Testis (tissue), 3 donors: ENCODE data around the gene TMEM181. TPM values are rescaled to one million over a fixed set of nuclear protein-coding genes. Genes with fewer than 3 reads are reported as not detected.
"Not testable (repeated sequence)": the region's sequence is repeated elsewhere in the genome, so short reads cannot be mapped to it uniquely, and the experiment has no call there.

Experiments
- DNase-seq: peaks from one replicate; pipeline ENCODE4 v3.0.0-alpha.2; 2019
- H3K27ac ChIP-seq, 2 donors: fragments of 200-600 bp; sonication (generic); one replicate each; pipeline ENCODE4 v1.5.1; 2019
- H3K27me3 ChIP-seq: fragments of 200-600 bp; sonication (generic); one replicate; pipeline ENCODE4 v1.5.1; 2019
- H3K36me3 ChIP-seq: fragments of 200-600 bp; sonication (generic); one replicate; pipeline ENCODE4 v1.5.1; 2017; ENCODE audit warnings: low read depth; ENCODE audit errors: missing control alignments
- H3K4me1 ChIP-seq: fragments of 200-600 bp; sonication (generic); one replicate; pipeline ENCODE4 v1.5.1; 2019
- H3K4me3 ChIP-seq, 2 donors: fragments of 200-600 bp; sonication (generic); one replicate each; pipeline ENCODE4 v1.5.1; 2017 to 2019
- H3K9me3 ChIP-seq: fragments of 200-600 bp; sonication (generic); one replicate; pipeline ENCODE4 v1.5.1; 2017
- CTCF ChIP-seq, 3 experiments: fragments of 450-650 bp in 2 of 3; fragments of 200-600 bp in 1 of 3; sonication (generic) in 1 of 3; IDR thresholded peaks; one replicate each; pipeline ENCODE4 v1.5.1; 2016 to 2019; ENCODE audit warnings: antibody characterized with exemption in 3 of 3, mild to moderate bottlenecking in 2 of 3, moderate library complexity in 1 of 3
- POLR2A ChIP-seq: fragments of 450-650 bp; IDR thresholded peaks from one replicate; pipeline ENCODE4 v1.6.1; 2017; ENCODE audit warnings: antibody characterized with exemption, mild to moderate bottlenecking, moderate library complexity
- WGBS, 2 donors: methylation state at CpG; one replicate each; pipeline ENCODE4 v1.1.5; 2018; 5-methylcytosine and 5-hydroxymethylcytosine counted together
- intact Hi-C: fragments of 100-400 bp; cut with DNase I; formaldehyde crosslinking; loops from one replicate; pipeline ENCODE4 v1.15.1; 2023; ENCODE audit warnings: low total_unique reads
- polyA plus RNA-seq: library from polyadenylated mRNA; stranded (reverse); fragments of 350-450 nt; fragmentation: Illumina TruSeq; extraction: RNeasy Lipid Tissue Mini Kit (QIAGEN cat#74804); gene quantifications from one replicate; pipeline ENCODE4 v1.2.3, GENCODE V29; 2014; ENCODE audit warnings: low read depth, low replicate concordance; ENCODE audit not compliant: insufficient read depth
- total RNA-seq, 2 donors: library from RNA; depleted of rRNA; stranded (reverse); fragments of >200 nt; gene quantifications; one replicate each; pipeline ENCODE4 v1.2.3, GENCODE V29; 2016

Gene TMEM181
- total and polyA plus RNA-seq, 3 donors from 2014 or later = 41.4 to 81.0 (median 74.6) TPM

- intact Hi-C loops = no loop called here
- Histone ChIP-seq H3K36me3 (no peaks in the 10 kb centered on the region), H3K4me1 (no peaks in the 10 kb centered on the region), H3K27ac (no peak overlapping the region), H3K4me3 (no peak overlapping the region), H3K27me3 (no peaks in the 10 kb centered on the region), H3K9me3 (no peaks in the 10 kb centered on the region)
- WGBS, 2 donors = 62 to 70% methylated on average over 3 of the region's 3 CpGs
- DNase-seq = no peak
- TF ChIP-seq POLR2A = no peak
- TF ChIP-seq CTCF (IDR thresholded peaks at IDR 0.05) = no peak
Observed at GRCh38 chr6:158519300-158519699, 40.6 kb upstream of the TMEM181 start.

- Histone ChIP-seq H3K27me3 (no peaks in the 10 kb centered on the region), H3K27ac (no peak overlapping the region), H3K4me1 (no peaks in the 10 kb centered on the region), H3K4me3 (no peak overlapping the region), H3K36me3 (no peaks in the 10 kb centered on the region), H3K9me3 (no peaks in the 10 kb centered on the region)
- TF ChIP-seq POLR2A (no peak), CTCF (IDR thresholded peaks at IDR 0.05) (no peak)
- DNase-seq = no peak
- WGBS, 2 donors = 72 to 86% methylated on average over 4 of the region's 4 CpGs
- intact Hi-C loops = no loop called here
Observed at GRCh38 chr6:158519761-158520160, 40.1 kb upstream of the TMEM181 start.

GRCh38 chr6:158520975-158521374 is 38.9 kb upstream of the TMEM181 start:
- H3K27me3 ChIP-seq, H3K4me3 ChIP-seq, H3K27ac ChIP-seq, H3K4me1 ChIP-seq, DNase-seq, intact Hi-C loops, H3K9me3 ChIP-seq, H3K36me3 ChIP-seq: not testable (repeated sequence)
- 89 to 95% methylated on average over 7 of the region's 7 CpGs for WGBS, 2 donors

GRCh38 chr6:158521759-158522158 is 38.1 kb upstream of the TMEM181 start:
- no peak for DNase-seq
- WGBS, 2 donors = 74 to 92% methylated on average over 1 of the region's 1 CpG
- Histone ChIP-seq H3K36me3 (no peaks in the 10 kb centered on the region), H3K27me3 (no peaks in the 10 kb centered on the region), H3K4me3 (no peak overlapping the region), H3K9me3 (no peaks in the 10 kb centered on the region), H3K4me1 (no peaks in the 10 kb centered on the region), H3K27ac (no peak overlapping the region)
- TF ChIP-seq POLR2A = no peak
- TF ChIP-seq CTCF (IDR thresholded peaks at IDR 0.05) = no peak
- intact Hi-C loops = no loop called here

- intact Hi-C loops = no loop called here
- TF ChIP-seq POLR2A (no peak), CTCF (IDR thresholded peaks at IDR 0.05) (no peak)
Observed at GRCh38 chr6:158522616-158523015, 37.3 kb upstream of the TMEM181 start.

More at GRCh38 chr6:158522616-158523015, 37.3 kb upstream of the TMEM181 start:
- 92 to 93% methylated on average over 11 of the region's 11 CpGs for WGBS, 2 donors
- Histone ChIP-seq H3K36me3 (no peaks in the 10 kb centered on the region), H3K4me3 (no peak overlapping the region), H3K4me1 (no peaks in the 10 kb centered on the region), H3K9me3 (no peaks in the 10 kb centered on the region), H3K27ac (no peak overlapping the region), H3K27me3 (no peaks in the 10 kb centered on the region)
- no peak for DNase-seq
